Hepatocyte (in vitro differentiated cells): ENCODE data around the gene FMN1.

Experiments used
- CTCF ChIP-seq: fragments of 200-600 bp; sonication (generic); IDR thresholded peaks from 2 replicates; pipeline ENCODE4 v1.5.1; 2016; ENCODE audit warnings: antibody characterized with exemption, mild to moderate bottlenecking; ENCODE audit not compliant: poor library complexity
- EZH2 ChIP-seq: fragments of 200-600 bp; sonication (generic); IDR thresholded peaks from 2 replicates; pipeline ENCODE4 v1.6.1; 2016; ENCODE audit warnings: antibody characterized with exemption, mild to moderate bottlenecking, borderline replicate concordance

DNA sequence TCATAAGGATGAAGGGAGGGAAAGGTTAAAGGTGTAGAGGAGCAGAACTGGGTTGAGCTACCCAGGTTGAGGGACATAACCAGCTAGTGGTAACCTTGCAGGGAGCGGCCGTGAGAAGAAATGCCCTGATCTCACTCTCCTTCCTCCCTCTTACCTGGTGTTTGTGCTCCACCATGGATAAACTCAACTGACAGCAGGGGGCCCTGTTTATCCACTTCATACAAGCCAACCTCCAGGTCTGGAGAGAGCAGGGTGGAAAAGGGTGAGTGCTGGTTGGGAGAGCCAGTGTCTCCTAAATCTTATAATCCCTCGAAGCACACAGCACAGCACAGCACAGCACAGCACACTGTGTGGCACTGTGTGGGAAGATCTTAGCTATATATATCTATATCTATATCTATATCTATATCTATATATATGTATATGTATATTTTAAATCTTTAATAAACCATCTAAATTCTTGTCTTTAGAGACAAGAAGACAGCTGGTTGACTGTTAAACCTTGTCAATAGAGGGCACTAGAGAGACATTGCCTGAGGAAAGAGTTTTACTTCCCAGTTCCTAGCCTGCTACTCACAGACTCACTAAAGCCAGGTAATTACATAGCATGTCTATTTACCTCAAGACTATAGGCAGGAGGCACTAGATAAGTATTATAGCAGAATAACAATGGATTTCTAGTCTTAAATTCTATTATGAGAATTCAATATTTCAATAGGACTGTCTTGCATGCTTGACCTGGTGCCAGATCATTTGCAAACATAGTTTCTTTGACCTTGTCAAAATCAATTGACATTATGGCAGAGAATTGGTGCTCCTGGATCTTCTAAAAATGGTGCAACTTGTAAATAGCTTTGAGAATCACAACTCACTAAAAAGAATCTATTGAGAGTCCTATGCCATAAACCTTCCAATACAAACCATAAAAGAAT lies 21.7 kb upstream of the FMN1 start:
- TF ChIP-seq CTCF (peak; percentile 41), EZH2 (no peak)
